ENCODE measurements around the gene JAML. TPM values are rescaled to one million over a fixed set of nuclear protein-coding genes. Genes with fewer than 3 reads are reported as not detected.

The JAML gene
- total and polyA plus RNA-seq, 2 of the 13 experiments (the other 11 are each of a cell fraction or from before 2014, with no cell fraction given) = 2.0 to 3.3 TPM

DNA sequence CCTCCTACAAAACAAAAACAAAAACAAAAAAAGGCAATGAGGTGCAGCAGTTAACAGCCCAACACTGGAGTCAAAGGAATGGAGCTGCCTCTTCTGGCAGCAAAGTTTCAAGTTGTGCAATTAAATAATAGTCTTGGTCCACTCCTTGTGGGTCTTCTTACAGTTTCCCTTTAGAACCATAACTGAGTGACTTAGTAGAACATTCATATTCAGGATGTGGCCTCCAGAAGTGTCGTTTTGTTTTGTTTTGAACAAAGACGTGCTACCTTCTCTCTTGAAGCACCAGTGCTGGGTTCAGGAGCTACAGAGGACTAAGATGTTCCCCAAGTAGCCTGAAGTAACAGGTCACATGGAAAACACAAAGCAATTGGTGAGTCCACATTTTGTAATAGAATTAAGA is 2.0 kb upstream of the JAML start (continued):
- TF ChIP-seq, protein P1, sequence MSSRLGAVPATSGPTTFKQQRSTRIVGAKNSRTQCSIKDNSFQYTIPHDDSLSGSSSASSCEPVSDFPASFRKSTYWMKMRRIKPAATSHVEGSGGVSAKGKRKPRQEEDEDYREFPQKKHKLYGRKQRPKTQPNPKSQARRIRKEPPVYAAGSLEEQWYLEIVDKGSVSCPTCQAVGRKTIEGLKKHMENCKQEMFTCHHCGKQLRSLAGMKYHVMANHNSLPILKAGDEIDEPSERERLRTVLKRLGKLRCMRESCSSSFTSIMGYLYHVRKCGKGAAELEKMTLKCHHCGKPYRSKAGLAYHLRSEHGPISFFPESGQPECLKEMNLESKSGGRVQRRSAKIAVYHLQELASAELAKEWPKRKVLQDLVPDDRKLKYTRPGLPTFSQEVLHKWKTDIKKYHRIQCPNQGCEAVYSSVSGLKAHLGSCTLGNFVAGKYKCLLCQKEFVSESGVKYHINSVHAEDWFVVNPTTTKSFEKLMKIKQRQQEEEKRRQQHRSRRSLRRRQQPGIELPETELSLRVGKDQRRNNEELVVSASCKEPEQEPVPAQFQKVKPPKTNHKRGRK (CRISPR knock-in tag; IDR thresholded peaks at IDR 0.05) = no peak
- TF ChIP-seq, protein P2, sequence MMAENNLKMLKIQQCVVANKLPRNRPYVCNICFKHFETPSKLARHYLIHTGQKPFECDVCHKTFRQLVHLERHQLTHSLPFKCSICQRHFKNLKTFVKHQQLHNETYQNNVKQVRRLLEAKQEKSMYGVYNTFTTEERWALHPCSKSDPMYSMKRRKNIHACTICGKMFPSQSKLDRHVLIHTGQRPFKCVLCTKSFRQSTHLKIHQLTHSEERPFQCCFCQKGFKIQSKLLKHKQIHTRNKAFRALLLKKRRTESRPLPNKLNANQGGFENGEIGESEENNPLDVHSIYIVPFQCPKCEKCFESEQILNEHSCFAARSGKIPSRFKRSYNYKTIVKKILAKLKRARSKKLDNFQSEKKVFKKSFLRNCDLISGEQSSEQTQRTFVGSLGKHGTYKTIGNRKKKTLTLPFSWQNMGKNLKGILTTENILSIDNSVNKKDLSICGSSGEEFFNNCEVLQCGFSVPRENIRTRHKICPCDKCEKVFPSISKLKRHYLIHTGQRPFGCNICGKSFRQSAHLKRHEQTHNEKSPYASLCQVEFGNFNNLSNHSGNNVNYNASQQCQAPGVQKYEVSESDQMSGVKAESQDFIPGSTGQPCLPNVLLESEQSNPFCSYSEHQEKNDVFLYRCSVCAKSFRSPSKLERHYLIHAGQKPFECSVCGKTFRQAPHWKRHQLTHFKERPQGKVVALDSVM (CRISPR knock-in tag; IDR thresholded peaks at IDR 0.05) = no peak
- no peak for TF ChIP-seq ZFYVE20 (CRISPR knock-in tag; IDR thresholded peaks at IDR 0.05; ENCODE audit: borderline replicate concordance, low read depth)
- TF ChIP-seq SRSF1 (optimal IDR thresholded peaks at IDR 0.05; ENCODE audit: low read depth, low read length) = no peak
- no peak for TF ChIP-seq SMAD9 (CRISPR knock-in tag; IDR thresholded peaks at IDR 0.05)
- no peak for TF ChIP-seq ZNF251 (CRISPR knock-in tag; IDR thresholded peaks at IDR 0.05)
- no peak for TF ChIP-seq ZNF20 (CRISPR knock-in tag; IDR thresholded peaks at IDR 0.05)
- no peak for TF ChIP-seq NFKB2 (CRISPR knock-in tag; IDR thresholded peaks at IDR 0.05; ENCODE audit: borderline replicate concordance)
- TF ChIP-seq, protein P3, sequence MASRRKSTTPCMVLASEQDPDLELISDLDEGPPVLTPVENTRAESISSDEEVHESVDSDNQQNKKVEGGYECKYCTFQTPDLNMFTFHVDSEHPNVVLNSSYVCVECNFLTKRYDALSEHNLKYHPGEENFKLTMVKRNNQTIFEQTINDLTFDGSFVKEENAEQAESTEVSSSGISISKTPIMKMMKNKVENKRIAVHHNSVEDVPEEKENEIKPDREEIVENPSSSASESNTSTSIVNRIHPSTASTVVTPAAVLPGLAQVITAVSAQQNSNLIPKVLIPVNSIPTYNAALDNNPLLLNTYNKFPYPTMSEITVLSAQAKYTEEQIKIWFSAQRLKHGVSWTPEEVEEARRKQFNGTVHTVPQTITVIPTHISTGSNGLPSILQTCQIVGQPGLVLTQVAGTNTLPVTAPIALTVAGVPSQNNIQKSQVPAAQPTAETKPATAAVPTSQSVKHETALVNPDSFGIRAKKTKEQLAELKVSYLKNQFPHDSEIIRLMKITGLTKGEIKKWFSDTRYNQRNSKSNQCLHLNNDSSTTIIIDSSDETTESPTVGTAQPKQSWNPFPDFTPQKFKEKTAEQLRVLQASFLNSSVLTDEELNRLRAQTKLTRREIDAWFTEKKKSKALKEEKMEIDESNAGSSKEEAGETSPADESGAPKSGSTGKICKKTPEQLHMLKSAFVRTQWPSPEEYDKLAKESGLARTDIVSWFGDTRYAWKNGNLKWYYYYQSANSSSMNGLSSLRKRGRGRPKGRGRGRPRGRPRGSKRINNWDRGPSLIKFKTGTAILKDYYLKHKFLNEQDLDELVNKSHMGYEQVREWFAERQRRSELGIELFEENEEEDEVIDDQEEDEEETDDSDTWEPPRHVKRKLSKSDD (CRISPR knock-in tag; IDR thresholded peaks at IDR 0.05; ENCODE audit: low read depth) = no peak
- TF ChIP-seq, protein P4, sequence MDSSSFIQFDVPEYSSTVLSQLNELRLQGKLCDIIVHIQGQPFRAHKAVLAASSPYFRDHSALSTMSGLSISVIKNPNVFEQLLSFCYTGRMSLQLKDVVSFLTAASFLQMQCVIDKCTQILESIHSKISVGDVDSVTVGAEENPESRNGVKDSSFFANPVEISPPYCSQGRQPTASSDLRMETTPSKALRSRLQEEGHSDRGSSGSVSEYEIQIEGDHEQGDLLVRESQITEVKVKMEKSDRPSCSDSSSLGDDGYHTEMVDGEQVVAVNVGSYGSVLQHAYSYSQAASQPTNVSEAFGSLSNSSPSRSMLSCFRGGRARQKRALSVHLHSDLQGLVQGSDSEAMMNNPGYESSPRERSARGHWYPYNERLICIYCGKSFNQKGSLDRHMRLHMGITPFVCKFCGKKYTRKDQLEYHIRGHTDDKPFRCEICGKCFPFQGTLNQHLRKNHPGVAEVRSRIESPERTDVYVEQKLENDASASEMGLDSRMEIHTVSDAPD (CRISPR knock-in tag; IDR thresholded peaks at IDR 0.05) = no peak
- no peak for TF ChIP-seq ZNF225 (CRISPR knock-in tag; IDR thresholded peaks at IDR 0.05)
